ENCODE measurements around the gene ROR1.

GRCh38 chr1:63880958-63881576 lies 107.2 kb downstream of the ROR1 start:
- TF ChIP-seq POLR2A (IDR thresholded peaks at IDR 0.05; ENCODE audit: low read depth, low read length) (no peak), JUN (IDR thresholded peaks at IDR 0.05; ENCODE audit: borderline replicate concordance, insufficient read depth, insufficient read length, low read depth) (no peak), CTCF (IDR thresholded peaks at IDR 0.05; ENCODE audit: extremely low read depth in 1 of 2, insufficient read depth in 1 of 2, low read depth in 1 of 2, low read length in 2 of 2) (no peak), FOS (IDR thresholded peaks at IDR 0.05; ENCODE audit: borderline replicate concordance, insufficient read depth, low read length) (no peak), EZH2 (IDR thresholded peaks at IDR 0.05; ENCODE audit: borderline replicate concordance, low read depth, low read length, severe bottlenecking) (no peak), POLR2AphosphoS5 (IDR thresholded peaks at IDR 0.05; ENCODE audit: insufficient read depth, low read depth, low read length) (no peak)

Measured in endothelial cell of umbilical vein (primary cell).